Measurements from ENCODE around the gene TRPV6. TPM values are rescaled to one million over a fixed set of nuclear protein-coding genes. Genes with fewer than 3 reads are reported as not detected.

The TRPV6 gene
- not detected in 2 replicates for total RNA-seq

GRCh38 chr7:142885311-142886230, at the start of gene TRPV6:
Gene TRPV6 (minus strand): TSS chr7:142885745.
- no peak for DNase-seq

GRCh38 chr7:142934056-142934455, 48.5 kb upstream of the TRPV6 start:
- DNase-seq: no peak

DNA sequence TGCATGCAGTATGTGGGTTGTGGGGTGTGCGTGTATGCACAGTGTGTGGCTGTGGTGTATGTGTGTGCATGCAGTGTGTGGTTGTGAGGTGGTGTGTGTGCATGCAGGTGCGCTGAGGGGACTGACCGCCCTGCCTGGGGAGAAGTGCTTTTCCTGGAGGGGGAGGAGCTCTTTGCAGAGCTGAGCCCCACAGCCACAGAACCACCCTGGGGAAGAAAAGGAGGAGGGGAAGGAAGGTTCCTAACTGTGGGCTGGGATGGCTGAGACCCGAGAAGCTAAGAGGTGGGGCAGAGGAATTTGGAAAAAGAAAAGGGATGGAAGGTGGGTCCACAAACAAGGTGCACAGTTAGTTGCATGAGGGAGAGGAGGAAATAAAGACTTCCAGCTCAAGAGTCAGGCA, 48.1 kb upstream of the TRPV6 start, which contains the start of gene TRPV5:
Gene TRPV5 (minus strand): TSS at position 123 of the 400 bp plus-strand sequence. CDS start 287 bp downstream, outside the sequence.
- no peak for DNase-seq

- no peak for DNase-seq
Observed at GRCh38 chr7:142933092-142933475, 47.5 kb upstream of the TRPV6 start.

- no peak for DNase-seq
Observed at GRCh38 chr7:142932386-142933091, 47.0 kb upstream of the TRPV6 start.

- no peak for DNase-seq
Observed at GRCh38 chr7:142930126-142930730, 44.7 kb upstream of the TRPV6 start.

- no peak for DNase-seq
Observed at GRCh38 chr7:142927949-142928348, 42.4 kb upstream of the TRPV6 start.

DNA sequence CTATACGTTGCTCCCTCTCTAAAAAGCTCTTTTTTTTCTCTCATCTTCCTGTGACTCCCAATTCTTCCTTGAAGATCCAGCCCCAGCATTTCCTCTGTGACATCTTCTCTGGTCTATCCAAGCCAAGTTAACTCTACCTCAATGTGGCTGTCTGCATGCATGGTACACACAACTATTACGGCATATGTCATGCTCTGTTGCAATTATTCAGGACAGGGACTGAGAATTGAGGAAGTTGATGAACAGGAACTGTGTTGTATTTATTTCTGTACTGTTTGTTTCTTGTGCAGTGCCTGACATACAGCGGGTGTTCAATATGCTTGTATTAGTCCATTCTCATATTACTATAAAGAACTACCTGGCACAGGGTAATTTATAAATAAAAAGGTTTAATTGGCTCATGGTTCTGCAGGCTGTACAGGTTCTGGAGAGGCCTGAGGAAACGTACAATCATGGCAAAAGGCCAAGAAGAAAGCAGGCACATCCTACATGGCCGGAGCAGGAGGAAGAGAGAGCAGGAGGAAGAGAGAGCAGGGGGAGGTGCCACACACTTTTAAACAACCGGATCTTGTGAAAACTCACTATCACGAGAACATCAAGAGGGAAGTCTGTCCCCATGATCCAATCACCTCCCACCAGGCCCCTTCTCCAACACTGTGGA, 41.7 kb upstream of the TRPV6 start:
- DNase-seq: no peak

DNA sequence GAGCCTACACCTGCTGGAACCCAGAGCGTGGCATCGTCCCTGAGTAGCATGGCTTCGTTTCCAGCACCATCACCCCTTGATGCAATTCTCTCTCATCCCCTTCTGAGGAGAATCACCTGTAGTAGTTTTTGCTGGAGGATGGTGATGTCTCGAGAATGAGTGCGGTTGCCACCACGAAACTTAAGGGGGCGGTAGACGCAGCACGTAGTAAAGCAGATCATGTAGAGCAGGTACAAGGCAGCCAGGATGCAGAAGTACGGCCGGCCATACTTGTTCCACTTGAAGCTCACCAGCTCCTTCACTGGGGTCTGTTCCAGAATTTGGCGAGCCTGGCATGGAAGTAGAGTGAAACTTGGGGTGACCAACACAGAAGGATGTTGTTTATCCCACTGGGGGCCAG, 39.9 kb upstream of the TRPV6 start:
- no peak for DNase-seq

GRCh38 chr7:142923391-142923790, 37.8 kb upstream of the TRPV6 start:
- no peak for DNase-seq

DNA sequence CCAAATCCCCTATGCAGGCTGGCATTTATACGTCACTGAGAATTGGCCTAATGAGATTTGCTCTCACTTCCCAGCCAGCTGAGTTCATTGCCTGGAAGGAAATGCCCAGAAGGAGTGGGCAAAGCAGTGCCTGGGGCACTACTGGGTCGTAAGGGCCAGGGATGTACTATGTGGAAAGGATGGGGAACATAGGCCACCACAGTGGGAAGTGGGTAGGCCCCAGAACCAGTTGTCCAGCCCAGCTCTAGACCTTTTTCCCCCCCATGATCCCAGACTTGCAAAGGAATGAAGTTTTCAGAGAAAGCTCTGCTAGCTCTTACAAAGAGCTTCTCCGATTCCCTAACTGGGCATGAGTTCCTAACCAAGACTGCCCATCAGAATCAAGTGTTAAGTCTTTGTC, 34.1 kb upstream of the TRPV6 start:
- no peak for DNase-seq

- DNase-seq: no peak
Observed at GRCh38 chr7:142918901-142919300, 33.4 kb upstream of the TRPV6 start.

- no peak for DNase-seq
Observed at GRCh38 chr7:142917447-142917846, 31.9 kb upstream of the TRPV6 start.

- DNase-seq: no peak
Observed at GRCh38 chr7:142916508-142916907, 31.0 kb upstream of the TRPV6 start.

- no peak for DNase-seq
Observed at GRCh38 chr7:142915315-142915714, 29.8 kb upstream of the TRPV6 start.

- no peak for DNase-seq
Observed at GRCh38 chr7:142914121-142914520, 28.6 kb upstream of the TRPV6 start.

- DNase-seq: no peak
Observed at GRCh38 chr7:142913566-142913965, 28.0 kb upstream of the TRPV6 start.

DNA sequence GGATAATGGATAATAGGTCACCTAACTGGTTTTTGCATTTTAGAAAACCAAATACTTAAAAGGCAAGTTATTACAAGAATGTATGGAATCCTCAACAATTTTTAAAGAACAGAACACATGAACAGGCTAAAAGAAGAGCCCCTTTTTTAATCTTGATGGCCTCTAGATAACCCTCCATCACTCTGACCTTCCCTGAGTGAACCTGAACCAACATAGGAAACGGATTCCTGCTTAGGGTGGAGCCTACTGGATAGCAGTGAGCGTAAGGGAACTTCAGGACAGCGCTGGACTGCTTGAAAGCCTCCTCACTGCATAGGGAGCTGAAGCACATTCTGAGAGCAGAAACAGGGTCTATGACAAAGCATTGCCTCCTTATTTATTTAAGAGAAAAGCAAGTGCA, 27.5 kb upstream of the TRPV6 start:
- DNase-seq: no peak

GRCh38 chr7:142910481-142910880, 24.9 kb upstream of the TRPV6 start:
- DNase-seq: no peak

DNA sequence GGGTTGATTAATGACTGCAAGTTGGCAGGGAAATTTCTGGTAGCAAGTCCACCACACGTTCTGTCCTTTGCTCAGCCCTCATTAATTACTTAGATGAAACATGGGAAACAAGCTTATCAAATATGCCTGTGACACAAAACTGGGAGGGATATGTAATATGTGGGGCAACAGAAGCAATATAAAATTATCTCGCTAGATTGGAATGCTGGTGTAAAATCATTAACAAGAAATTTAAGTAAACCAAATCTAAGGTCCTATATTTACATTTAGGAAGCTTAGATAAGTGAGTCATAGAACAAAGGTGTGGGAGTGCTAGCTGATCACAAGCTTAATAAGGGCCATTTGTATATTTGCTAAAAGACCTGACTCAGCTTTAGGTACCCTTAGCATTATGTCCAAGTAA, 24.5 kb upstream of the TRPV6 start:
- DNase-seq: no peak

DNA sequence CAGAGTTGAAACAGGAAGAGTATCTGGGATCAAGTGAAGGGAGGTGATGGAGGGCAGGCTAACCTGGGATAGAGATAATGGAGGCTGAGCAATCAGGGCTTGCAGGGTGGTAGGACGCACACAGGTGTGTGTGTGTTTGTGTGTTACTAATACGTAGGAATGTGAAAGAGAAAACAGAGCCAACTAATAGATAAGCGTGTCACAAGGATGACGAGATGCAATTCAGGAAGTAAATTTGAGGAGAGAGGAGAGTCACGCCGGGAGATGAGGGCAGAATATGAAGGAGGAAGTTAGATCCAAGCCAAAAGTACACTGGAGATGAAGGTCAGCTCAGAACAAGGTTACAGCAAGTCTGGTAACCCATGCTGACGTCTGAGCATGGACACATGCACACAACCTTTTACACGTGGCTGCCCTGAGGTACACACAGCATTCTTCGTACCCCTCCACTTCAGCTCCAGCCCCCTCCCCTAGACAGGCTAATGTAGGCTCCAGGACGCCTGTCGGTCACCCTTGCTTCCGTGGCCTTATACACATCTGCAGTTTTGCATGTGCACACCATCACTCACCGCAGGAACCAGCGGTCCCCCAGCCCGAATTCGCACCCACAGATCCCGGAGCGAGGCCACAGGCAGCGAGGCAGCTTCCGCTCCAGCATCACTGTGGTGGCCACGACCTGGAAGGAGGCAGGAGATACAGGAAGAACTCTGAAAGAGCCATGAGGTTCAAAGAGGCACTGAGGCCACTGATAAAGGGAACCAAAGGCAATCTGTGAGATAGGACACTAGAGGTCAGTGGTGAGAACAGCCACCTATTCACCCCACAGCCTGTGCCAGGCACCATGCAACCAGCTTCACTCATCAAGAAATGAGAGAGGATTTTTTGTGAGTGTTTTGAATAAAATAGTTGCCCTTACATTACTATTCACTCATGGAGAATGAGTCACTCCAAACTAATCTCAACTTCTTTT, 23.7 kb upstream of the TRPV6 start:
- peak; percentile 31 for DNase-seq

GRCh38 chr7:142908290-142908689, 22.7 kb upstream of the TRPV6 start:
- DNase-seq: no peak

All from dermis blood vessel endothelial cell (primary cell).